ENCODE results near the gene PIK3C3. TPM values are rescaled to one million over a fixed set of nuclear protein-coding genes. Genes with fewer than 3 reads are reported as not detected.

PIK3C3 gene
- total RNA-seq, 1 donor from 2014 or later, result 62.2 TPM

GRCh38 chr18:41939326-41939725 lies 15.7 kb upstream of the PIK3C3 start:
- TF ChIP-seq CTCF (conservative IDR thresholded peaks at IDR 0.05; ENCODE audit: low read depth, low read length), result no peak
- no peak overlapping the region for H3K4me3 ChIP-seq (ENCODE audit: low read depth, low read length)
- no peak for DNase-seq (ENCODE audit: low read depth)

GRCh38 chr18:41940506-41941215 lies 14.4 kb upstream of the PIK3C3 start:
- TF ChIP-seq CTCF (conservative IDR thresholded peaks at IDR 0.05; ENCODE audit: low read depth, low read length), result no peak
- H3K4me3 ChIP-seq (ENCODE audit: low read depth, low read length), result no peak overlapping the region
- peak; percentile 95 for DNase-seq (ENCODE audit: low read depth)

GRCh38 chr18:41942254-41942653 lies 12.8 kb upstream of the PIK3C3 start:
- no peak overlapping the region for H3K4me3 ChIP-seq (ENCODE audit: low read depth, low read length)
- no peak for DNase-seq (ENCODE audit: low read depth)
- no peak for TF ChIP-seq CTCF (conservative IDR thresholded peaks at IDR 0.05; ENCODE audit: low read depth, low read length)

GRCh38 chr18:41948544-41949110 lies 6.4 kb upstream of the PIK3C3 start:
- no peak overlapping the region for H3K4me3 ChIP-seq (ENCODE audit: low read depth, low read length)
- TF ChIP-seq CTCF (conservative IDR thresholded peaks at IDR 0.05; ENCODE audit: low read depth, low read length), result no peak
- no peak for DNase-seq (ENCODE audit: low read depth)

GRCh38 chr18:41949206-41949920 lies 5.7 kb upstream of the PIK3C3 start:
- TF ChIP-seq CTCF (conservative IDR thresholded peaks at IDR 0.05; ENCODE audit: low read depth, low read length), result no peak
- DNase-seq (ENCODE audit: low read depth), result no peak
- H3K4me3 ChIP-seq (ENCODE audit: low read depth, low read length), result no peak overlapping the region

GRCh38 chr18:41955688-41956087 lies 654 bp downstream of the PIK3C3 start:
- TF ChIP-seq CTCF (conservative IDR thresholded peaks at IDR 0.05; ENCODE audit: low read depth, low read length), result no peak
- peak overlapping the region; percentile 80 for H3K4me3 ChIP-seq (ENCODE audit: low read depth, low read length)
- DNase-seq (ENCODE audit: low read depth), result no peak

Measured in epithelial cell of proximal tubule (primary cell).